HG02870 (cell line): ENCODE measurements around the gene MUC20.
"Not testable (repeated sequence)": the region's sequence is repeated elsewhere in the genome, so short reads cannot be mapped to it uniquely, and the experiment has no call there.

Experiments used
- ATAC-seq: cut with Tn5 transposase; IDR thresholded peaks from one replicate; pipeline ENCODE4 v1.9.1; 2021; ENCODE audit warnings: mild to moderate bottlenecking, moderate library complexity; ENCODE audit not compliant: unreplicated experiment

Gene MUC20

GRCh38 chr3:195710126-195710905 is 10.5 kb upstream of the MUC20 start:
- ATAC-seq: not testable (repeated sequence)

- ATAC-seq: not testable (repeated sequence)
These were observed 9.5 kb upstream of the MUC20 start for GRCh38 chr3:195711091-195711812.

GRCh38 chr3:195711813-195712534 is 8.8 kb upstream of the MUC20 start:
- no peak for ATAC-seq

DNA sequence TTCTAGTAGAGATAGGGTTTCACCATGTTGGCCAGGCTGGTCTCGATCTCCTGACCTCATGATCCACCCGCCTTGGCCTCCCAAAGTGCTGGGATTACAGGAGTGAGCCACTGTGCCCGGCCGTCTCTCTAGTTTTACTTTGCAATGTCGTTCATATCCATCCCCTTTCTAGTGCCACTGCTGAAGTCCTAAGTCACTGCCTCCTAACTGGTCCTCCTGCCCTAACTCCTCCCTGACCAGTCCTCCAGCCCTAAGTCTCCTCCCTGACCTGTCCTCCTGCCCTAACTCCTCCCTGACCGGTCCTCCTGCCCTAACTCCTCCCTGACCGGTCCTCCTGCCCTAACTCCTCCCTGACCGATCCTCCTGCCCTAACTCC is 8.3 kb upstream of the MUC20 start:
- ATAC-seq: not testable (repeated sequence)

DNA sequence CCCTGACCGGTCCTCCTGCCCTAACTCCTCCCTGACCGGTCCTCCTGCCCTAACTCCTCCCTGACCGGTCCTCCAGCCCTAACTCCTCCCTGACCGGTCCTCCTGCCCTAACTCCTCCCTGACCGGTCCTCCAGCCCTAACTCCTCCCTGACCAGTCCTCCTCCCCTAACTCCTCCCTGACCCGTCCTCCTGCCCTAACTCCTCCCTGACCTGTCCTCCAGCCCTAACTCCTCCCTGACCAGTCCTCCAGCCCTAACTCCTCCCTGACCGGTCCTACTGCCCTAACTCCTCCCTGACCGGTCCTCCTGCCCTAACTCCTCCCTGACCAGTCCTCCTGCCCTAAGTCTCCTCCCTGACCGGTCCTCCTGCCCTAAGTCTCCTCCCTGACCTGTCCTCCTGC is 7.6 kb upstream of the MUC20 start:
- not testable (repeated sequence) for ATAC-seq

- ATAC-seq: no peak
These were observed 6.3 kb upstream of the MUC20 start for GRCh38 chr3:195714380-195715011.

- ATAC-seq: no peak
These were observed 5.6 kb upstream of the MUC20 start for GRCh38 chr3:195715134-195715533.

DNA sequence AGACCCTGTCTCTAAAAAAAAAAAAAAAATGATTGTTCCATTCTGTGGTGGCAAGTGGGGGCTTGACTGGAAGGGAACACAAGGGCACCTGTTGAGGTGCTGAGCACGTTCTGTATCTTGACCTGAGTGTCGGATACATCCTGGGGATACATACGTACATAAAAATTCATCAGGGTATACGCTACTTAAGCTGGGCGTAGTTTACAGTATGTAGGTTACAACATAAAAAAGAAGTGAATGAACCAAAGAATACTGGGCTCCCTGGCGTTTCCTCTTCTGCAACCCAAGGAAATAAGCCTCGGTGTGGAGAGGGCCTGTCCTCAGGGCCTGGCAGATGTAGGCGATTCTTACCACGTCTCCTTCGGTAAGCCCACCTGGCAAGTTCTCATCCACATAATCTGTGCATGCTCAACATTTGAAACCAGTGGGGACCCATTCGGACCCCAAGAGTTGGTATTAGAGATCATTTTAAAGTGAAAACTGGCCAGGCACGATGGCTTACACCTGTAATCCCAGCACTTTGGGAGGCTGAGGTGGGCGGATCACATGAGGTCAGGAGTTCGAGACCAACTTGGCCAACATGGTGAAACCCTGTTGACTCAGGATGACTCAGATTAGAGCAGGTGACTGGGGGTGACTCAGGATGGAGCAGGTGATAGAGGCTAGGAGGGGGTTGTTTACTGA is 5.1 kb upstream of the MUC20 start:
- no peak for ATAC-seq

DNA sequence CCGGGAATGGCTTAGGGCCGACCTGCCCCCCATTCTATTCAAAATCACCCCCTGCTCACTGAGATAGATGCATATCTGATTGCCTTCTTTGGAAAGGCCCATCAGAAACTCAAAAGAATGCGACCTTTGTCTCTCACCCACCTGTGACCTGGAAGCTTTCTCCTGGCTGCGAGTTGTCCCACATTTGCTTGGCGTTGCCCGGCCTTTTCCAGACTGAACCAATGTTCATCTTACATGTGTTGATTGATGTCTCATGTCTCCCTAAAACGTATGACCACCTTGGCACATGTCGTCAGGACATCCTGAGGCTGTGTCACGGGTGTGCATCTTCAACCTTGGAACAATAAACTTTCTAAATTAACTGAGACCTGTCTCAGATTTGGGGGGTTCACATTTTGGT is 3.4 kb upstream of the MUC20 start:
- ATAC-seq: no peak

DNA sequence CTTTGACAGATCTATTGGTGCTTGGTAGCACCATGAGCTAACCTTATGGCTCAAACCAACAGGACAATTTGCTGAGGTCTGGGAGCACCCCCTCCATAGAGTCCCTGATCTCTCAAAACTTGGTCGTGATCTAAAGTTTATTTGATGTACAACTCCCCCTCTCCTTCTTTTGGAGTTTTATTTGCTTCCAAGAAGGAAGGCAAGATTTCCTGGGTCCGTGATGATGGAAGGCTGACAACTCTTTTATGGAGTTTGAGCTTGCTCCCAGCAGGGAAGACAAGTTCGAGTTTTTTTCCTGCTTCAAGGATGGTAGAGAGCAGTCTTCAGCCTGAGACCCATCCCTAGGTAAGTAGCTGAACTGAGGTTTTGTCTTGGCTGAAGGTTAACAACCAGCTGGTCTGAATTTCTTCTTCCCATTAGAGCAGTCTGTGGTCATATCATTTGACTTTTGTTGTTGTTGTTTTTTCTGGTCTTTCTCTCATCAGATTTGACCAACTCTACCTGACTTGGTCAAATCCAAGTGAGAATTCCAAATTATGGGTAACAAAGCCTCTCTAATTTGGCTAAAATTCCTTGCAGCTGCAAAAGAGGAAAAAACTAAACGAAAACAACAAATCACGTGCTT is 2.8 kb upstream of the MUC20 start:
- ATAC-seq: no peak

GRCh38 chr3:195718477-195718984 is 2.2 kb upstream of the MUC20 start:
- ATAC-seq: no peak

GRCh38 chr3:195719514-195720254 is 1.1 kb upstream of the MUC20 start:
- not testable (repeated sequence) for ATAC-seq

- ATAC-seq: not testable (repeated sequence)
These were observed 1.6 kb downstream of the MUC20 start for GRCh38 chr3:195722139-195722995.

DNA sequence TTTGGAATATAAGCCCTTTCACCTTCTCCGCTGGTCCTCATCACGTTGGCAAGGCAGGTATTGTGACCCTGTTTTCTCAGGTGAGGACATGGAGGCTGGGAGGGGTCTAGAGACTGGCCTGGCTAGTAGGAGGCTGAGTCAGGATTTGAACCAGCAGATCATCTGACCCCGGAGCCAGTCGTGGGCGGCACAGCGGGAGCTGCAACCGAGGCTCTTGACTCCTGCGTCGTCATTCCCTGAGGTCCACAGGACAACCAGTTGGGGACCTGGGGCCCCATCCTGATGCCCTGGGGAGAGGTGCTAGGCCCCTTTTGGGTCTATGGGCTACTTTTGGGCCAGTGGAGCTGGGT is 2.2 kb downstream of the MUC20 start:
- not testable (repeated sequence) for ATAC-seq

- not testable (repeated sequence) for ATAC-seq
These were observed 3.6 kb downstream of the MUC20 start for GRCh38 chr3:195724363-195724762.

DNA sequence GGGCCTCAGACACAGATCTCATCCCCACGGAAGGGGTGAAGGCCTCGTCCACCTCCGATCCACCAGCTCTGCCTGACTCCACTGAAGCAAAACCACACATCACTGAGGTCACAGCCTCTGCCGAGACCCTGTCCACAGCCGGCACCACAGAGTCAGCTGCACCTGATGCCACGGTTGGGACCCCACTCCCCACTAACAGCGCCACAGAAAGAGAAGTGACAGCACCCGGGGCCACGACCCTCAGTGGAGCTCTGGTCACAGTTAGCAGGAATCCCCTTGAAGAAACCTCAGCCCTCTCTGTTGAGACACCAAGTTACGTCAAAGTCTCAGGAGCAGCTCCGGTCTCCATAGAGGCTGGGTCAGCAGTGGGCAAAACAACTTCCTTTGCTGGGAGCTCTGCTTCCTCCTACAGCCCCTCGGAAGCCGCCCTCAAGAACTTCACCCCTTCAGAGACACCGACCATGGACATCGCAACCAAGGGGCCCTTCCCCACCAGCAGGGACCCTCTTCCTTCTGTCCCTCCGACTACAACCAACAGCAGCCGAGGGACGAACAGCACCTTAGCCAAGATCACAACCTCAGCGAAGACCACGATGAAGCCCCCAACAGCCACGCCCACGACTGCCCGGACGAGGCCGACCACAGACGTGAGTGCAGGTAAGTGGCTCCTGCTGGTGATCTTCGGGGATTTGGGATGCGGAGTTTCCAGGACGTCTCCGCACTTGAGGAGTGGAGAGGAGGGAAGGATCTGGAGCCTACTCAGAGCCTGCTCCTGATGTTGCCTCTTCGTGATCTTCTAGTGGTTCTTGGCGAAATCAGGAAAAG is 5.3 kb downstream of the MUC20 start:
- not testable (repeated sequence) for ATAC-seq

DNA sequence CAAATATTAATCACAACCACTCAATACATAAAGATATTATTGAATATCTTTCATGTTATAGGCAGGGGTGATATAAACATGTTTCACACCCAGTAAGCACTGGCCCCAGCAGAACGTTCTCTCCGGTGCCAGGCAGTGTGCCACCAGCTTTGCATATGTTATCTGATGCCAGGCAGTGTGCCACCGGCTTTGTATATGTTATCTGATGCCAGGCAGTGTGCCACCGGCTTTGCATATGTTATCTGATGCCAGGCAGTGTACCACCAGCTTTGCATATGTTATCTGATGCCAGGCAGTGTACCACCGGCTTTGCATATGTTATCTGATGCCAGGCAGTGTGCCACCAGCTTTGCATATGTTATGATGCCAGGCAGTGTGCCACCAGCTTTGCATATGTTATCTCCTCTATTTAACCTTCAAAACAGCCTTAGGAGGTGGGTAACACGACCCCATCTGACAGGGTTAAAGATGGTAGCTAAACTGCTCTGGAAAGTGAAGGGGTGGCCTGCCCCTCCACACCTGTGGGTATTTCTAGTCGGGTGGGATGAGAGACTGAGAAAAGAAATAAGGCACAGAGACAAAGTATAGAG is 6.9 kb downstream of the MUC20 start:
- no peak for ATAC-seq
